Stimulated activated naive CD8-positive, alpha-beta T cell treated with anti-CD3 and anti-CD28 coated beads, Interleukin-15, amount 100 ng/mL, for 72 hours (primary cell): ENCODE data around the gene LIAS.
A peak's percentile ranks its signal among the peaks of the same experiment; 100 is the strongest.
"Not testable (repeated sequence)": the region's sequence is repeated elsewhere in the genome, so short reads cannot be mapped to it uniquely, and the experiment has no call there.

Experiments used
- ATAC-seq: fragments of 150-1000 bp; cut with Tn5 transposase; 2 replicates; pipeline ENCODE4 v1.10.0; 2021; ENCODE audit warnings: mild to moderate bottlenecking, moderate library complexity
- DNase-seq, 2 donors: peaks; one replicate each; pipeline ENCODE4 v3.0.0; 2021 to 2022
- H3K27ac Mint-ChIP-seq, 2 donors: one replicate each; pipeline ENCODE4 v1.8.0; 2022; ENCODE audit warnings: mild to moderate bottlenecking in 2 of 2, mixed read lengths in 2 of 2, moderate library complexity in 2 of 2
- H3K27me3 Mint-ChIP-seq: one replicate; pipeline ENCODE4 v1.8.0; 2022; ENCODE audit warnings: mixed read lengths
- H3K4me1 Mint-ChIP-seq: one replicate; pipeline ENCODE4 v1.8.0; 2022; ENCODE audit warnings: mild to moderate bottlenecking, mixed read lengths
- H3K4me3 Mint-ChIP-seq, 2 donors: one replicate each; pipeline ENCODE4 v1.8.0; 2022; ENCODE audit warnings: mild to moderate bottlenecking in 2 of 2, mixed read lengths in 2 of 2, moderate library complexity in 1 of 2
- H3K9me3 Mint-ChIP-seq, 2 donors: one replicate each; pipeline ENCODE4 v1.8.0; 2022; ENCODE audit warnings: mixed read lengths in 2 of 2

The LIAS gene

GRCh38 chr4:39458505-39459300 lies at the start of gene LIAS, which contains the start of gene RPL9:
Gene LIAS (plus strand): TSS chr4:39459056. CDS start chr4:39459118, 62 bp downstream.
Gene RPL9 (minus strand): TSS chr4:39458922. CDS start chr4:39458439, 483 bp downstream.
- Mint-ChIP-seq H3K27me3 (no peaks in the 10 kb centered on the region), H3K9me3 (no peaks in the 10 kb centered on the region), H3K27ac (peak within 1 kb of the TSS; percentile 99 to 100), H3K4me1 (peaks cover 55% of the 10 kb centered on the region), H3K4me3 (peak within 1 kb of the TSS; percentile 95 to 99)
- ATAC-seq = peak; percentile 91
- DNase-seq = peak; percentile 90 to 95

- Mint-ChIP-seq H3K27me3 (no peaks in the 10 kb centered on the region), H3K9me3 (no peaks in the 10 kb centered on the region), H3K4me3 (no peak overlapping the region), H3K4me1 (no peaks in the 10 kb centered on the region), H3K27ac (no peak overlapping the region)
- DNase-seq = no peak
- ATAC-seq = no peak
Measured at GRCh38 chr4:39410415-39410814, 48.4 kb upstream of the LIAS start.

GRCh38 chr4:39411561-39411960 lies 47.3 kb upstream of the LIAS start:
- not testable (repeated sequence) for H3K4me3 Mint-ChIP-seq, H3K27ac Mint-ChIP-seq, DNase-seq, ATAC-seq, H3K9me3 Mint-ChIP-seq, H3K4me1 Mint-ChIP-seq, H3K27me3 Mint-ChIP-seq

GRCh38 chr4:39415678-39416283 lies 43.1 kb upstream of the LIAS start:
- Mint-ChIP-seq H3K27ac (no peak overlapping the region), H3K4me1 (no peaks in the 10 kb centered on the region), H3K27me3 (no peaks in the 10 kb centered on the region), H3K4me3 (no peak overlapping the region), H3K9me3 (no peaks in the 10 kb centered on the region)
- ATAC-seq (no peak), DNase-seq (no peak)

GRCh38 chr4:39422247-39422646 lies 36.6 kb upstream of the LIAS start:
- ATAC-seq (no peak), DNase-seq (no peak)
- H3K9me3 Mint-ChIP-seq = no peaks in the 10 kb centered on the region
- no peak overlapping the region for H3K4me3 Mint-ChIP-seq
- H3K4me1 Mint-ChIP-seq = no peaks in the 10 kb centered on the region
- H3K27me3 Mint-ChIP-seq = no peaks in the 10 kb centered on the region
- H3K27ac Mint-ChIP-seq = no peak overlapping the region

- H3K4me3 Mint-ChIP-seq, H3K9me3 Mint-ChIP-seq, H3K4me1 Mint-ChIP-seq, ATAC-seq, DNase-seq, H3K27me3 Mint-ChIP-seq: not testable (repeated sequence)
- peak overlapping the region in 1 of 2 donors; percentile 57 for H3K27ac Mint-ChIP-seq
Measured at GRCh38 chr4:39425297-39425696, 33.6 kb upstream of the LIAS start.

- Mint-ChIP-seq H3K4me1 (no peaks in the 10 kb centered on the region), H3K27me3 (no peaks in the 10 kb centered on the region), H3K4me3 (no peak overlapping the region), H3K27ac (no peak overlapping the region), H3K9me3 (no peaks in the 10 kb centered on the region)
- DNase-seq (no peak), ATAC-seq (no peak)
Measured at GRCh38 chr4:39426728-39427127, 32.1 kb upstream of the LIAS start.

- H3K9me3 Mint-ChIP-seq = no peaks in the 10 kb centered on the region
- H3K27me3 Mint-ChIP-seq = no peaks in the 10 kb centered on the region
- DNase-seq (no peak), ATAC-seq (no peak)
- H3K27ac Mint-ChIP-seq = no peak overlapping the region
- no peaks in the 10 kb centered on the region for H3K4me1 Mint-ChIP-seq
- no peak overlapping the region for H3K4me3 Mint-ChIP-seq
Measured at GRCh38 chr4:39427520-39428114, 31.2 kb upstream of the LIAS start.

- H3K4me3 Mint-ChIP-seq = no peak overlapping the region
- no peaks in the 10 kb centered on the region for H3K27me3 Mint-ChIP-seq
- peak overlapping the region in 1 of 2 donors; percentile 80 for H3K27ac Mint-ChIP-seq
- no peaks in the 10 kb centered on the region for H3K4me1 Mint-ChIP-seq
- H3K9me3 Mint-ChIP-seq = no peaks in the 10 kb centered on the region
- DNase-seq = no peak
- ATAC-seq = no peak
Measured at GRCh38 chr4:39429476-39430334, 29.2 kb upstream of the LIAS start.

- Mint-ChIP-seq H3K9me3 (no peaks in the 10 kb centered on the region), H3K27ac (no peak overlapping the region), H3K27me3 (peaks cover 16% of the 10 kb centered on the region), H3K4me3 (no peak overlapping the region), H3K4me1 (no peaks in the 10 kb centered on the region)
- ATAC-seq (no peak), DNase-seq (no peak)
Measured at GRCh38 chr4:39433878-39434492, 24.9 kb upstream of the LIAS start.

- Mint-ChIP-seq H3K4me3 (no peak overlapping the region), H3K4me1 (no peaks in the 10 kb centered on the region), H3K27ac (no peak overlapping the region), H3K27me3 (peaks cover 16% of the 10 kb centered on the region), H3K9me3 (no peaks in the 10 kb centered on the region)
- ATAC-seq (no peak), DNase-seq (no peak)
Measured at GRCh38 chr4:39435659-39436563, 22.9 kb upstream of the LIAS start.

GRCh38 chr4:39441593-39441992 lies 17.3 kb upstream of the LIAS start:
- no peak for DNase-seq
- Mint-ChIP-seq H3K4me1 (peaks cover 6% of the 10 kb centered on the region), H3K27ac (no peak overlapping the region), H3K9me3 (no peaks in the 10 kb centered on the region), H3K27me3 (peaks cover 8% of the 10 kb centered on the region), H3K4me3 (no peak overlapping the region)
- ATAC-seq = no peak

- Mint-ChIP-seq H3K9me3 (no peaks in the 10 kb centered on the region), H3K4me1 (peaks cover 14% of the 10 kb centered on the region), H3K4me3 (no peak overlapping the region), H3K27me3 (no peaks in the 10 kb centered on the region), H3K27ac (no peak overlapping the region)
- peak; percentile 72 for ATAC-seq
- peak in 1 of 2 donors; percentile 37 for DNase-seq
Measured at GRCh38 chr4:39442998-39443397, 15.9 kb upstream of the LIAS start.

- Mint-ChIP-seq H3K27me3 (no peaks in the 10 kb centered on the region), H3K4me1 (peaks cover 27% of the 10 kb centered on the region), H3K27ac (no peak overlapping the region), H3K4me3 (peak overlapping the region; percentile 63 to 75), H3K9me3 (no peaks in the 10 kb centered on the region)
- no peak for ATAC-seq
- no peak for DNase-seq
Measured at GRCh38 chr4:39446483-39446841, 12.4 kb upstream of the LIAS start.
